ENCODE data around the gene WDR87. TPM values are rescaled to one million over a fixed set of nuclear protein-coding genes. Genes with fewer than 3 reads are reported as not detected.

WDR87 gene
- total and polyA plus RNA-seq, 4 donors: not detected

GRCh38 chr19:37936886-37937285, 30.5 kb upstream of the WDR87 start:
- H3K36me3 ChIP-seq (ENCODE audit: control insufficient read depth in 4 of 4, insufficient read depth in 3 of 4, low read depth in 1 of 4, low read length in 3 of 4): no peaks in the 10 kb centered on the region
- peaks cover 0 to 2% (median 0%) of the 10 kb centered on the region in 4 donors for H3K9me3 ChIP-seq (ENCODE audit: control insufficient read depth in 4 of 4, low read length in 3 of 4)
- TF ChIP-seq JUND (IDR thresholded peaks at IDR 0.05) (no peak), RAD21 (IDR thresholded peaks at IDR 0.05) (no peak), NR2F2 (IDR thresholded peaks at IDR 0.05) (no peak), REST (IDR thresholded peaks at IDR 0.05) (no peak)
- DNase-seq (ENCODE audit: low spot score): no peak
- 100% methylated on average over 2 of the region's 2 CpGs for WGBS
- peaks cover 6 to 49% (median 40%) of the 10 kb centered on the region in 4 donors for H3K4me1 ChIP-seq (ENCODE audit: control insufficient read depth in 4 of 4, insufficient read depth in 4 of 4, low read length in 3 of 4)
- H3K4me3 ChIP-seq (ENCODE audit: low read depth in 1 of 3, low read length in 3 of 3): no peak overlapping the region
- peak overlapping the region in 1 of 2 donors; percentile 2 for H3K27ac ChIP-seq (ENCODE audit: low read depth in 1 of 2, low read length in 2 of 2)
- no peaks in the 10 kb centered on the region for H3K27me3 ChIP-seq (ENCODE audit: control insufficient read depth in 4 of 4, insufficient read depth in 4 of 4, low read length in 3 of 4)
- H3K9ac ChIP-seq (ENCODE audit: low read depth in 1 of 2, low read length in 2 of 2): no peak overlapping the region

GRCh38 chr19:37936166-37936565, 29.8 kb upstream of the WDR87 start:
- peak in 1 of 2 donors; percentile 57 for TF ChIP-seq HNF4A (conservative IDR thresholded peaks at IDR 0.05)
- peak in 1 of 2 donors; percentile 10 for TF ChIP-seq GABPA (IDR thresholded peaks at IDR 0.05 in 1 of 2, conservative IDR thresholded peaks at IDR 0.05 in 1 of 2)
- no peak for TF ChIP-seq FOXA1 (IDR thresholded peaks at IDR 0.05)
- peak in 1 of 2 donors; percentile 62 for TF ChIP-seq RXRA (IDR thresholded peaks at IDR 0.05)
- TF ChIP-seq FOXA2 (IDR thresholded peaks at IDR 0.05): no peak
- no peak overlapping the region for H3K4me3 ChIP-seq (ENCODE audit: low read depth in 1 of 3, low read length in 3 of 3)
- H3K27me3 ChIP-seq (ENCODE audit: control insufficient read depth in 4 of 4, insufficient read depth in 4 of 4, low read length in 3 of 4): no peaks in the 10 kb centered on the region
- DNase-seq (ENCODE audit: low spot score): no peak
- H3K9me3 ChIP-seq (ENCODE audit: control insufficient read depth in 4 of 4, low read length in 3 of 4): peaks cover 0 to 2% (median 0%) of the 10 kb centered on the region in 4 donors
- no peak overlapping the region for H3K9ac ChIP-seq (ENCODE audit: low read depth in 1 of 2, low read length in 2 of 2)
- WGBS: 26% methylated on average over 2 of the region's 2 CpGs
- no peaks in the 10 kb centered on the region for H3K36me3 ChIP-seq (ENCODE audit: control insufficient read depth in 4 of 4, insufficient read depth in 3 of 4, low read depth in 1 of 4, low read length in 3 of 4)
- H3K4me1 ChIP-seq (ENCODE audit: control insufficient read depth in 4 of 4, insufficient read depth in 4 of 4, low read length in 3 of 4): peaks cover 9 to 56% (median 47%) of the 10 kb centered on the region in 4 donors
- peak overlapping the region; percentile 2 to 21 for H3K27ac ChIP-seq (ENCODE audit: low read depth in 1 of 2, low read length in 2 of 2)

- Histone ChIP-seq H3K36me3 (ENCODE audit: control insufficient read depth in 4 of 4, insufficient read depth in 3 of 4, low read depth in 1 of 4, low read length in 3 of 4) (no peaks in the 10 kb centered on the region), H3K27ac (ENCODE audit: low read depth in 1 of 2, low read length in 2 of 2) (no peak overlapping the region), H3K9ac (ENCODE audit: low read depth in 1 of 2, low read length in 2 of 2) (no peak overlapping the region), H3K27me3 (ENCODE audit: control insufficient read depth in 4 of 4, insufficient read depth in 4 of 4, low read length in 3 of 4) (no peaks in the 10 kb centered on the region), H3K4me1 (ENCODE audit: control insufficient read depth in 4 of 4, insufficient read depth in 4 of 4, low read length in 3 of 4) (peaks cover 10 to 60% (median 48%) of the 10 kb centered on the region in 4 donors), H3K4me3 (ENCODE audit: low read depth in 1 of 3, low read length in 3 of 3) (no peak overlapping the region), H3K9me3 (ENCODE audit: control insufficient read depth in 4 of 4, low read length in 3 of 4) (peaks cover 0 to 2% (median 0%) of the 10 kb centered on the region in 4 donors)
- DNase-seq (ENCODE audit: low spot score): no peak
- WGBS: 98% methylated on average over 1 of the region's 1 CpG
- TF ChIP-seq ZBTB33 (IDR thresholded peaks at IDR 0.05) (no peak), MAX (IDR thresholded peaks at IDR 0.05) (no peak), HNF4G (IDR thresholded peaks at IDR 0.05) (no peak), REST (IDR thresholded peaks at IDR 0.05) (no peak), RXRA (IDR thresholded peaks at IDR 0.05) (no peak), FOXA1 (IDR thresholded peaks at IDR 0.05) (no peak), ATF3 (IDR thresholded peaks at IDR 0.05) (no peak), EGR1 (IDR thresholded peaks at IDR 0.05; ENCODE audit: low read depth in 2 of 2) (no peak), RAD21 (IDR thresholded peaks at IDR 0.05) (no peak), NR2F2 (IDR thresholded peaks at IDR 0.05) (no peak), YY1 (IDR thresholded peaks at IDR 0.05) (no peak), HNF4A (conservative IDR thresholded peaks at IDR 0.05) (no peak), FOXA2 (IDR thresholded peaks at IDR 0.05) (no peak), CTCF (IDR thresholded peaks at IDR 0.05; ENCODE audit: low read depth, low read length, missing input control) (no peak), JUND (IDR thresholded peaks at IDR 0.05) (no peak)
Observed at GRCh38 chr19:37935341-37935740, 28.9 kb upstream of the WDR87 start.
